D721Med (cell line): Measurements from ENCODE around the gene PTX4.

ENCODE experiments used
- DNase-seq: peaks from one replicate; pipeline ENCODE4 v3.0.0; 2011; ENCODE audit warnings: low spot score; ENCODE audit not compliant: insufficient read length
- FAIRE-seq: peaks from 2 replicates; lab custom pipeline; 2011; peaks lifted over from hg19 to GRCh38; lab: Jason Lieb, UNC
- TF ChIP-seq, protein P1 (sequence below): IDR thresholded peaks from 2 replicates; pipeline ENCODE4 v1.5.1; 2012; ENCODE audit warnings: mild to moderate bottlenecking, control low read depth; ENCODE audit not compliant: insufficient read depth; ENCODE audit errors: missing control alignments

Gene PTX4

DNA sequence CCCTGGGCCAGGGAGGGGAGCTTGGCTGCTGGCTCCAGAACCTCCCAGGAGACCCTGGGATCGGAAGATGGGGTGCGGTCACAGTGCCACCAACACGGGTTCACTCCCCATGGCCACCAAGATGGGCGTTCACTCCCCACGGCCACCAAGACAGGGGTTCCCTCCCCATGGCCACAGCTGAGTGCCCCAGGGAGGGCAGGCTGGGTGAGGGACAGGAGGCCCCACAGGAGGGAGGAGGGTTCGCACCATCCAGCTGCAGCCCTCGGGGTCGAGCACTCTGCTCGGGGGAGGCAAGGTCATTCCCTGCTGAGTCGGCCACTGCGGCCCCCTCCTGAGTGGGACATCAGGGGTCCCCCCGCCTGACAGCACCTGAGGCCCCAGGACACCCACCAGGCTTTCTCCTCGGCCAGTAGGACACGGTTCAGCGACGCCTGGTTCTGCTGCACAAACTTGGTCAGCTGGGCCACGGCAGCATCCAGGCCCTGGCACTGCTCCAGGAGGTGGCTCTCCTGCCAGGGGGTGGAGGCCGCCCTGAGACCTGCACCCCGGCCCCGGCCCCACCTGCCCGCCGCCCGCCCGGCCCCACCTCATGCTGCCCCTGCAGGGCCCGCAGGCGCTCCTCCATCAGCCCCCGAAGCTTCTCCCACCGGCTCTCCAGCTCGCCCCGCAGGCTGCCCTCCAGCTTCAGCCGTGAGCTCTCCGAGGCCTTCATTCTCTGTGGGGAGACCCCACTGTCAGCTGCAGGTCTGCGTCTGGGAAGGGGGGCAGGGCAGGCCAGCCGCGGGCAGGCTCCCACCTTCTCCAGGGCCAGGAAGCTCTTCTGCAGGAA lies 50.3 kb downstream of the PTX4 start:
- FAIRE-seq (no peak), DNase-seq (no peak)
- TF ChIP-seq, protein P1, sequence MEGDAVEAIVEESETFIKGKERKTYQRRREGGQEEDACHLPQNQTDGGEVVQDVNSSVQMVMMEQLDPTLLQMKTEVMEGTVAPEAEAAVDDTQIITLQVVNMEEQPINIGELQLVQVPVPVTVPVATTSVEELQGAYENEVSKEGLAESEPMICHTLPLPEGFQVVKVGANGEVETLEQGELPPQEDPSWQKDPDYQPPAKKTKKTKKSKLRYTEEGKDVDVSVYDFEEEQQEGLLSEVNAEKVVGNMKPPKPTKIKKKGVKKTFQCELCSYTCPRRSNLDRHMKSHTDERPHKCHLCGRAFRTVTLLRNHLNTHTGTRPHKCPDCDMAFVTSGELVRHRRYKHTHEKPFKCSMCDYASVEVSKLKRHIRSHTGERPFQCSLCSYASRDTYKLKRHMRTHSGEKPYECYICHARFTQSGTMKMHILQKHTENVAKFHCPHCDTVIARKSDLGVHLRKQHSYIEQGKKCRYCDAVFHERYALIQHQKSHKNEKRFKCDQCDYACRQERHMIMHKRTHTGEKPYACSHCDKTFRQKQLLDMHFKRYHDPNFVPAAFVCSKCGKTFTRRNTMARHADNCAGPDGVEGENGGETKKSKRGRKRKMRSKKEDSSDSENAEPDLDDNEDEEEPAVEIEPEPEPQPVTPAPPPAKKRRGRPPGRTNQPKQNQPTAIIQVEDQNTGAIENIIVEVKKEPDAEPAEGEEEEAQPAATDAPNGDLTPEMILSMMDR, result no peak

DNA sequence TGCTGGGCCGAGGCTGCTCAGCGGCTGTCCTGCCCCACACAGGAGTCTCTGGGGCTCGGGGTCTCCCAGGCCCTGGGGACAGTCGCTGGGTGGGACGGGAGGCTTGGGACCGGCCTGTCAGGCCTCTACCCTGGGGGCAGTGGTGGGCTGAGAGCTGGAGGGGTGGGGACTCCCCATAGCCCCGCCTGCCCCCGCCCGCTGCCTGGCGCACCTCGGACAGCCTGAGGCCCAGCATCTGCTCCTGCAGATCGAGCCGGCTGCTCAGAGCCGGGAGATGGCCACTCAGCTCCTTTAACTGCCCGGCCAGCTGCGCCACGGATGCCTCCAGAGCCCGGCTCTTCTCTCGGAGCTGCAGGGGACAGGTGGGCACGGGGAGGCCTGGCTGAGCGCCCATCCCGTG lies 51.1 kb downstream of the PTX4 start:
- no peak for FAIRE-seq
- TF ChIP-seq, protein P1, result no peak
- no peak for DNase-seq

DNA sequence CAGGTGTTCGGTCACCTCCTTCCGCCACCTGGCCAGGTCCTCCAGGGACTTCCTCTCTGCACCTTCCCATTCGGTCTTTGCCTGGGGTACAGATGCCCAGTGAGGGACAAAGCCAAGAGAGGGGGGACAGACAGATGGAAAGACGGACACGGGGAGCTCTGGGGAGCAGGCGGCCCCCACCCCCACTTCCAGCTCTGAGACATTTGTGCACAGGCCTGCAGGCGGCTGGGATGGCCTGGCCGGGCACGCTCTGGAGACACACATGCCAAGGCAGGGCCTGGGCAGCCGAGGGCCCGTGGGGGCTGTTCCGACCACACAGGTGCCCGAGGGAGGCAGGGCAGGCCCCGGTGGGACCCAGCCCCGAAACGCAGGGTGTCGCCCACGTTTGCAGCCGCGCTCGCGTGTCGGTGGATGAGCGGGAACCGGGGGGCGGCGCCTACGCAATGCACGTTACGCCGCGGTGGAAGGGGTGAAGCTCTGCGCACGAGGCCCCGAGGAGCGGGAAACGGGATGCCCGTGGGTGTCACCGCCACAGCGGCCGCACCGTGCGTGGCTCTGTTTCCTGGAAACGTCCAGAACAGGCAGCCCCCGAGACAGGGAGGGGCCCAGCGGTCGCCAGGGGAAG lies 51.9 kb downstream of the PTX4 start:
- no peak for FAIRE-seq
- TF ChIP-seq, protein P1, result no peak
- no peak for DNase-seq

DNA sequence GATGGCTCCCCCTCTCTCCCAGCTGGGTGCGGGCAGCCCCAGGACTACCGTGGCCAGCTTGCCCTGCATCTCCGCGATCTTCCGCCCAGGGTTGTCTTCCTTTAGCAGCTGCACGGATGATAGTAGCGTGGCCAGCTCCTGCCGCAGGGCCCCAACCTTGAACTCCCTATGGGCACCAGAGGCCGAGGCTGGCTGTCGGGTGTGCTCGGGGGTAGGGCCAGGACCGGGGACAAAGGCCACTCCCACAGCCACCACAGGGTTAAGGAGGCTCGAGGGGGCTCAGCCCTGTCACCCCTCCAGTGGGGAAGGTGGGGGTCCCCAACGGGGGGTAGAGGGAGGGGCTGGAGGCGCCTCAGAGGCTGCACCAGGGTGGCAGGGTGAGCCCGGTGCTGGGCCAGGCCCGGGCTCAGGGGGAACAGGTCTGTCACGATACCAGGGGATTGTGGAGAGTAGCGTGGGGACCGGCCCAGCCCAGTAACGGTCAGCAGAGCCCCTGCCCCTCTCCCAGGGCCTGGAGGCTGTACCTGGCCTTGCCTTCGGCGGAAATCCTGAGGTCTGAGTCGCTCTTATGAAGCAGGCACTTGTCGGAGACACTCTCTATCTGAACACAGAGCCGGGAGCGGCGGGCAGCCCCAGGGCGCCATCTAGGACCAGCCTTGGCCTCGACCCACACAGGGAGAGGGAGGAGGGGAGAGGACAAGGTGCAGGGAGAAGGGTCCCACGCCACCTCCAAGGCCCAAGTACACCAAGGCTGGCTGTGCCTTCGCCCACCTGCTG lies 52.6 kb downstream of the PTX4 start:
- TF ChIP-seq, protein P1, result no peak
- FAIRE-seq, result no peak
- DNase-seq, result no peak
